Astrocyte (in vitro differentiated cells and primary cell): ENCODE data around the gene ESRRB. TPM values are rescaled to one million over a fixed set of nuclear protein-coding genes. Genes with fewer than 3 reads are reported as not detected.

ENCODE experiments used
- DNase-seq: peaks from one replicate; pipeline ENCODE4 v3.0.0-alpha.2; 2010; ENCODE audit warnings: low read depth
- FAIRE-seq: peaks from 2 replicates; lab custom pipeline; 2011; peaks lifted over from hg19 to GRCh38; lab: Jason Lieb, UNC
- H2AFZ ChIP-seq: 2 replicates; pipeline ENCODE4 v1.6.0; 2012; ENCODE audit warnings: low read depth, low read length, inconsistent platforms
- H3K27ac ChIP-seq: 2 replicates; pipeline ENCODE4 v1.5.1; 2011; ENCODE audit warnings: low read depth, low read length, inconsistent platforms
- H3K27me3 ChIP-seq: 2 replicates; pipeline ENCODE4 v1.6.0; 2011; ENCODE audit warnings: low read length, inconsistent platforms; ENCODE audit not compliant: insufficient read depth
- H3K36me3 ChIP-seq: 2 replicates; pipeline ENCODE4 v1.5.1; 2011; ENCODE audit warnings: low read length, inconsistent platforms; ENCODE audit not compliant: insufficient read depth
- H3K4me1 ChIP-seq: 2 replicates; pipeline ENCODE4 v1.5.1; 2011; ENCODE audit warnings: low read length, inconsistent platforms; ENCODE audit not compliant: insufficient read depth
- H3K4me2 ChIP-seq: 2 replicates; pipeline ENCODE4 v1.6.0; 2012; ENCODE audit warnings: low read length, inconsistent platforms
- H3K4me3 ChIP-seq: 2 replicates; pipeline ENCODE4 v1.5.1; 2011; ENCODE audit warnings: low read depth, mild to moderate bottlenecking, low read length, inconsistent platforms; ENCODE audit not compliant: insufficient read depth
- H3K79me2 ChIP-seq: 2 replicates; pipeline ENCODE4 v1.6.0; 2012; ENCODE audit warnings: mild to moderate bottlenecking, low read length, inconsistent platforms; ENCODE audit not compliant: insufficient read depth
- H3K9ac ChIP-seq: 2 replicates; pipeline ENCODE4 v1.6.0; 2012; ENCODE audit warnings: mild to moderate bottlenecking, low read length, inconsistent platforms
- H3K9me3 ChIP-seq: 2 replicates; pipeline ENCODE4 v1.5.1; 2012; ENCODE audit warnings: low read depth, mild to moderate bottlenecking, low read length, inconsistent platforms; ENCODE audit not compliant: insufficient read depth
- H4K20me1 ChIP-seq: 2 replicates; pipeline ENCODE4 v1.6.0; 2012; ENCODE audit warnings: low read length, inconsistent platforms; ENCODE audit not compliant: insufficient read depth
- H3K27ac Mint-ChIP-seq: one replicate; pipeline ENCODE4 v1.8.0; 2021; ENCODE audit warnings: mild to moderate bottlenecking, mixed read lengths; ENCODE audit not compliant: unreplicated experiment
- H3K27me3 Mint-ChIP-seq: one replicate; pipeline ENCODE4 v1.8.0; 2021; ENCODE audit warnings: low read depth, mixed read lengths; ENCODE audit not compliant: unreplicated experiment
- H3K36me3 Mint-ChIP-seq: one replicate; pipeline ENCODE4 v1.8.0; 2021; ENCODE audit warnings: low read depth, mixed read lengths; ENCODE audit not compliant: unreplicated experiment
- H3K4me1 Mint-ChIP-seq: one replicate; pipeline ENCODE4 v1.8.0; 2021; ENCODE audit warnings: low read depth, mixed read lengths; ENCODE audit not compliant: unreplicated experiment
- H3K4me3 Mint-ChIP-seq: one replicate; pipeline ENCODE4 v1.8.0; 2021; ENCODE audit warnings: mild to moderate bottlenecking, moderate library complexity, mixed read lengths; ENCODE audit not compliant: unreplicated experiment
- H3K9me3 Mint-ChIP-seq: one replicate; pipeline ENCODE4 v1.8.0; 2021; ENCODE audit warnings: mild to moderate bottlenecking, mixed read lengths; ENCODE audit not compliant: unreplicated experiment
- CTCF ChIP-seq: IDR thresholded peaks from 2 replicates; pipeline ENCODE4 v1.5.1; 2011; ENCODE audit warnings: low read depth, mild to moderate bottlenecking, inconsistent platforms, low read length, moderate library complexity; ENCODE audit not compliant: insufficient read depth
- EZH2 ChIP-seq: IDR thresholded peaks from 2 replicates; pipeline ENCODE4 v1.6.1; 2012; ENCODE audit warnings: mild to moderate bottlenecking, low read length, inconsistent platforms; ENCODE audit not compliant: insufficient read depth
- total RNA-seq: library from RNA; stranded (reverse); gene quantifications from 2 replicates; pipeline ENCODE4 v1.2.1, GENCODE V29; 2021

Gene ESRRB
- total RNA-seq, 1 donor from 2014 or later = not detected

GRCh38 chr14:76456891-76457586, 81.1 kb downstream of the ESRRB start:
- Histone ChIP-seq H3K27ac (no peak overlapping the region), H3K27me3 (no peaks in the 10 kb centered on the region), H3K4me3 (no peak overlapping the region), H3K4me1 (no peaks in the 10 kb centered on the region), H3K9me3 (no peaks in the 10 kb centered on the region), H3K9ac (no peak overlapping the region), H3K79me2 (no peaks in the 10 kb centered on the region), H4K20me1 (no peaks in the 10 kb centered on the region), H2AFZ (no peak overlapping the region), H3K4me2 (no peak overlapping the region), H3K36me3 (no peaks in the 10 kb centered on the region)
- Mint-ChIP-seq H3K4me1 (no peaks in the 10 kb centered on the region), H3K9me3 (peaks cover 3% of the 10 kb centered on the region), H3K4me3 (no peak overlapping the region), H3K27me3 (peaks cover 31% of the 10 kb centered on the region), H3K36me3 (no peaks in the 10 kb centered on the region), H3K27ac (no peak overlapping the region)
- FAIRE-seq (no peak), DNase-seq (no peak)
- TF ChIP-seq CTCF (no peak), EZH2 (no peak)

- DNase-seq = no peak
- H3K27ac Mint-ChIP-seq = no peak overlapping the region
- Histone ChIP-seq H2AFZ (no peak overlapping the region), H3K79me2 (no peaks in the 10 kb centered on the region), H3K36me3 (no peaks in the 10 kb centered on the region), H3K9ac (no peak overlapping the region), H3K27ac (no peak overlapping the region), H3K4me3 (no peak overlapping the region), H3K9me3 (no peaks in the 10 kb centered on the region), H4K20me1 (no peaks in the 10 kb centered on the region), H3K27me3 (no peaks in the 10 kb centered on the region), H3K4me2 (no peak overlapping the region), H3K4me1 (no peaks in the 10 kb centered on the region)
- H3K9me3 Mint-ChIP-seq = peaks cover 5% of the 10 kb centered on the region
- peaks cover 29% of the 10 kb centered on the region for H3K27me3 Mint-ChIP-seq
- TF ChIP-seq EZH2 = no peak
- no peak for TF ChIP-seq CTCF
- H3K4me3 Mint-ChIP-seq = no peak overlapping the region
- no peaks in the 10 kb centered on the region for H3K36me3 Mint-ChIP-seq
- FAIRE-seq = no peak
- no peaks in the 10 kb centered on the region for H3K4me1 Mint-ChIP-seq
Measured at GRCh38 chr14:76457841-76458240, 81.9 kb downstream of the ESRRB start.

GRCh38 chr14:76461886-76462285, 85.9 kb downstream of the ESRRB start:
- FAIRE-seq = no peak
- peaks cover 5% of the 10 kb centered on the region for H3K9me3 Mint-ChIP-seq
- Histone ChIP-seq H3K27ac (no peak overlapping the region), H3K4me1 (no peaks in the 10 kb centered on the region), H4K20me1 (no peaks in the 10 kb centered on the region), H3K36me3 (no peaks in the 10 kb centered on the region), H3K79me2 (no peaks in the 10 kb centered on the region), H2AFZ (no peak overlapping the region), H3K4me2 (no peak overlapping the region), H3K27me3 (no peaks in the 10 kb centered on the region), H3K9ac (no peak overlapping the region), H3K9me3 (no peaks in the 10 kb centered on the region), H3K4me3 (no peak overlapping the region)
- peaks cover 24% of the 10 kb centered on the region for H3K27me3 Mint-ChIP-seq
- no peaks in the 10 kb centered on the region for H3K4me1 Mint-ChIP-seq
- H3K4me3 Mint-ChIP-seq = no peak overlapping the region
- no peaks in the 10 kb centered on the region for H3K36me3 Mint-ChIP-seq
- no peak overlapping the region for H3K27ac Mint-ChIP-seq
- no peak for DNase-seq
- TF ChIP-seq EZH2 (no peak), CTCF (no peak)
